Measurements from ENCODE around the gene ABHD3.

- peak in 2 of 6 experiments; percentile 5 to 8 for TF ChIP-seq CTCF (IDR thresholded peaks at IDR 0.05)
- TF ChIP-seq POLR2AphosphoS5 (IDR thresholded peaks at IDR 0.05) = no peak
Measured at GRCh38 chr18:21741562-21742314, 37.2 kb upstream of the ABHD3 start.
